Neural progenitor cell (in vitro differentiated cells): ENCODE data around the gene RAB5A. TPM values are rescaled to one million over a fixed set of nuclear protein-coding genes. Genes with fewer than 3 reads are reported as not detected.
"Not testable (repeated sequence)": the region's sequence is repeated elsewhere in the genome, so short reads cannot be mapped to it uniquely, and the experiment has no call there.

Experiments used
- DNase-seq: peaks from one replicate; pipeline ENCODE4 v3.0.0-alpha.2; 2016; ENCODE audit warnings: low spot score
- H2AFZ ChIP-seq: fragments of 200-600 bp; sonication (generic); replicated peaks from 2 replicates; pipeline ENCODE4 v1.6.1; 2016; ENCODE audit warnings: antibody characterized with exemption
- H3F3A ChIP-seq: fragments of 200-600 bp; sonication (generic); 2 replicates; pipeline ENCODE4 v1.6.1; 2016; ENCODE audit warnings: antibody characterized with exemption, low read depth
- H3K27ac ChIP-seq: fragments of 200-600 bp; sonication (generic); 2 replicates; pipeline ENCODE4 v1.5.1; 2016; ENCODE audit warnings: mild to moderate bottlenecking
- H3K27me3 ChIP-seq: fragments of 200-600 bp; sonication (generic); 2 replicates; pipeline ENCODE4 v1.6.1; 2016; ENCODE audit warnings: mild to moderate bottlenecking, moderate library complexity
- H3K36me3 ChIP-seq: fragments of 200-600 bp; sonication (generic); 2 replicates; pipeline ENCODE4 v1.5.1; 2016
- H3K4me1 ChIP-seq: fragments of 200-600 bp; sonication (generic); 2 replicates; pipeline ENCODE4 v1.6.1; 2016; ENCODE audit warnings: mixed run types
- H3K4me2 ChIP-seq: fragments of 200-600 bp; sonication (generic); 2 replicates; pipeline ENCODE4 v1.6.1; 2016
- H3K4me3 ChIP-seq: fragments of 200-600 bp; sonication (generic); 2 replicates; pipeline ENCODE4 v1.5.1; 2016
- H3K79me2 ChIP-seq: fragments of 200-600 bp; sonication (generic); 2 replicates; pipeline ENCODE4 v1.6.1; 2016; ENCODE audit warnings: low read depth
- H3K9ac ChIP-seq: fragments of 200-600 bp; sonication (generic); 2 replicates; pipeline ENCODE4 v1.6.1; 2016
- H3K9me3 ChIP-seq: fragments of 200-600 bp; sonication (generic); 2 replicates; pipeline ENCODE4 v1.5.1; 2016; ENCODE audit warnings: low read depth
- H4K20me1 ChIP-seq: fragments of 200-600 bp; sonication (generic); 2 replicates; pipeline ENCODE4 v1.6.1; 2016; ENCODE audit warnings: low read depth
- H3K27ac Mint-ChIP-seq: 3 replicates; pipeline ENCODE4 v1.8.0; 2021; ENCODE audit warnings: mixed read lengths
- H3K27me3 Mint-ChIP-seq: 2 replicates; pipeline ENCODE4 v1.8.0; 2022; ENCODE audit warnings: low read depth, mild to moderate bottlenecking, inconsistent platforms, moderate library complexity, mixed read lengths; ENCODE audit not compliant: insufficient read depth
- H3K36me3 Mint-ChIP-seq: 3 replicates; pipeline ENCODE4 v1.8.0; 2021; ENCODE audit warnings: mixed read lengths
- H3K4me1 Mint-ChIP-seq: 3 replicates; pipeline ENCODE4 v1.8.0; 2021; ENCODE audit warnings: mixed read lengths
- H3K4me3 Mint-ChIP-seq: 3 replicates; pipeline ENCODE4 v1.8.0; 2021; ENCODE audit warnings: mild to moderate bottlenecking, moderate library complexity, mixed read lengths
- H3K9me3 Mint-ChIP-seq: 3 replicates; pipeline ENCODE4 v1.8.0; 2020; ENCODE audit warnings: mixed read lengths
- CTCF ChIP-seq: fragments of 200-600 bp; sonication (generic); IDR thresholded peaks from 2 replicates; pipeline ENCODE4 v1.5.1; 2017; ENCODE audit warnings: antibody characterized with exemption, mild to moderate bottlenecking
- EZH2 ChIP-seq: fragments of 200-600 bp; sonication (generic); IDR thresholded peaks from 2 replicates; pipeline ENCODE4 v1.6.1; 2017; ENCODE audit warnings: antibody characterized with exemption, mild to moderate bottlenecking, moderate library complexity
- EZH2phosphoT487 ChIP-seq: fragments of 200-600 bp; sonication (generic); IDR thresholded peaks from 2 replicates; pipeline ENCODE4 v1.6.1; 2017; ENCODE audit warnings: antibody characterized with exemption
- total RNA-seq: library from RNA; depleted of rRNA; stranded (reverse); fragments of >200 nt; gene quantifications from 2 replicates; pipeline ENCODE4 v1.2.3, GENCODE V29; 2015; ENCODE audit warnings: low replicate concordance

RAB5A gene
- total RNA-seq, 1 donor from 2014 or later, result 96.3 TPM

GRCh38 chr3:20015525-20015924, 68.6 kb downstream of the RAB5A start:
- H3K36me3 ChIP-seq, result no peaks in the 10 kb centered on the region
- no peak overlapping the region for H3K27ac ChIP-seq
- no peak overlapping the region for H3K9ac ChIP-seq
- Mint-ChIP-seq H3K27me3 (peaks cover 2% of the 10 kb centered on the region), H3K4me1 (no peaks in the 10 kb centered on the region), H3K9me3 (no peaks in the 10 kb centered on the region), H3K4me3 (no peak overlapping the region), H3K27ac (no peak overlapping the region), H3K36me3 (no peaks in the 10 kb centered on the region)
- no peak for TF ChIP-seq CTCF
- TF ChIP-seq EZH2phosphoT487, result no peak
- no peak for TF ChIP-seq EZH2
- H4K20me1 ChIP-seq, result no peaks in the 10 kb centered on the region
- no peaks in the 10 kb centered on the region for H3F3A ChIP-seq
- no peaks in the 10 kb centered on the region for H3K4me1 ChIP-seq
- no peak overlapping the region for H3K4me3 ChIP-seq
- DNase-seq, result no peak
- no peaks in the 10 kb centered on the region for H3K9me3 ChIP-seq
- no peak overlapping the region for H3K4me2 ChIP-seq
- H2AFZ ChIP-seq, result no peak overlapping the region
- H3K27me3 ChIP-seq, result no peaks in the 10 kb centered on the region
- H3K79me2 ChIP-seq, result no peaks in the 10 kb centered on the region

GRCh38 chr3:20016076-20016475, 69.2 kb downstream of the RAB5A start:
- not testable (repeated sequence) for DNase-seq, H3K9me3 ChIP-seq, H3K4me2 ChIP-seq, H3K9ac ChIP-seq, H3K4me1 ChIP-seq, H2AFZ ChIP-seq, H3K27me3 ChIP-seq, H4K20me1 ChIP-seq, H3K36me3 ChIP-seq, H3K4me3 Mint-ChIP-seq, H3K36me3 Mint-ChIP-seq, H3F3A ChIP-seq, H3K4me1 Mint-ChIP-seq, H3K27ac Mint-ChIP-seq, H3K27ac ChIP-seq, H3K9me3 Mint-ChIP-seq, H3K4me3 ChIP-seq, H3K79me2 ChIP-seq, H3K27me3 Mint-ChIP-seq

GRCh38 chr3:20022954-20023622, 76.2 kb downstream of the RAB5A start:
- no peak for DNase-seq
- Histone ChIP-seq H3K9ac (no peak overlapping the region), H3K79me2 (no peaks in the 10 kb centered on the region), H3K9me3 (no peaks in the 10 kb centered on the region), H3K4me3 (no peak overlapping the region), H3K4me1 (peaks cover 19% of the 10 kb centered on the region), H3K4me2 (peak overlapping the region; percentile 55), H3F3A (peaks cover 21% of the 10 kb centered on the region), H4K20me1 (no peaks in the 10 kb centered on the region), H3K27ac (peak overlapping the region; percentile 89), H3K36me3 (no peaks in the 10 kb centered on the region), H2AFZ (peak overlapping the region; percentile 76), H3K27me3 (no peaks in the 10 kb centered on the region)
- Mint-ChIP-seq H3K9me3 (no peaks in the 10 kb centered on the region), H3K27ac (no peak overlapping the region), H3K4me3 (no peak overlapping the region), H3K4me1 (peaks cover 9% of the 10 kb centered on the region), H3K36me3 (no peaks in the 10 kb centered on the region), H3K27me3 (peaks cover 2% of the 10 kb centered on the region)
- TF ChIP-seq EZH2phosphoT487 (no peak), EZH2 (no peak)

GRCh38 chr3:20023623-20024405, 76.9 kb downstream of the RAB5A start:
- Mint-ChIP-seq H3K9me3 (no peaks in the 10 kb centered on the region), H3K4me1 (peaks cover 10% of the 10 kb centered on the region), H3K36me3 (no peaks in the 10 kb centered on the region), H3K27ac (peak overlapping the region; percentile 62), H3K27me3 (peaks cover 2% of the 10 kb centered on the region), H3K4me3 (no peak overlapping the region)
- Histone ChIP-seq H3K27me3 (no peaks in the 10 kb centered on the region), H3K36me3 (no peaks in the 10 kb centered on the region), H3K27ac (peak overlapping the region; percentile 89), H3K4me1 (peaks cover 22% of the 10 kb centered on the region), H3K9me3 (no peaks in the 10 kb centered on the region), H4K20me1 (no peaks in the 10 kb centered on the region), H3K4me3 (no peak overlapping the region), H3K9ac (no peak overlapping the region), H3F3A (peaks cover 28% of the 10 kb centered on the region), H3K4me2 (peak overlapping the region; percentile 55), H3K79me2 (no peaks in the 10 kb centered on the region), H2AFZ (peak overlapping the region; percentile 76)
- no peak for TF ChIP-seq EZH2
- no peak for TF ChIP-seq CTCF
- TF ChIP-seq EZH2phosphoT487, result no peak
- DNase-seq, result peak; percentile 51
